NCI-H2107 treated with DMSO at 0.1 percent for 48 hours (cell line): Measurements from ENCODE around the gene CLECL1.
A peak's percentile ranks its signal among the peaks of the same experiment; 100 is the strongest.
"Not testable (repeated sequence)": the region's sequence is repeated elsewhere in the genome, so short reads cannot be mapped to it uniquely, and the experiment has no call there.

Experiments used
- DNase-seq: peaks from one replicate; lab custom pipeline; 2025; ENCODE audit not compliant: unreplicated experiment; lab: John Stamatoyannopoulos, UW

Gene CLECL1

GRCh38 chr12:9725213-9725870 is 7.6 kb downstream of the CLECL1 start:
- no peak for DNase-seq

GRCh38 chr12:9724023-9724422 is 8.9 kb downstream of the CLECL1 start:
- no peak for DNase-seq

- no peak for DNase-seq
Observed at GRCh38 chr12:9721394-9722092, 11.4 kb downstream of the CLECL1 start.

- DNase-seq: no peak
Observed at GRCh38 chr12:9719790-9720189, 13.1 kb downstream of the CLECL1 start.

GRCh38 chr12:9718968-9719367 is 13.9 kb downstream of the CLECL1 start:
- DNase-seq: no peak

GRCh38 chr12:9717070-9717925 is 15.6 kb downstream of the CLECL1 start:
- DNase-seq: no peak

- not testable (repeated sequence) for DNase-seq
Observed at GRCh38 chr12:9713032-9713558, 19.8 kb downstream of the CLECL1 start.

- DNase-seq: no peak
Observed at GRCh38 chr12:9711664-9712063, 21.2 kb downstream of the CLECL1 start.

GRCh38 chr12:9710584-9711375 is 22.1 kb downstream of the CLECL1 start:
- DNase-seq: no peak

- DNase-seq: no peak
Observed at GRCh38 chr12:9708853-9709252, 24.0 kb downstream of the CLECL1 start.

- DNase-seq: peak; percentile 35
Observed at GRCh38 chr12:9707864-9708808, 24.8 kb downstream of the CLECL1 start.

GRCh38 chr12:9707356-9707755 is 25.5 kb downstream of the CLECL1 start:
- DNase-seq: no peak

GRCh38 chr12:9706086-9706685 is 26.7 kb downstream of the CLECL1 start:
- no peak for DNase-seq

- not testable (repeated sequence) for DNase-seq
Observed at GRCh38 chr12:9704561-9704960, 28.3 kb downstream of the CLECL1 start.

GRCh38 chr12:9702255-9702654 is 30.6 kb downstream of the CLECL1 start:
- no peak for DNase-seq

GRCh38 chr12:9701380-9702154 is 31.3 kb downstream of the CLECL1 start:
- no peak for DNase-seq

GRCh38 chr12:9700606-9700956 is 32.3 kb downstream of the CLECL1 start:
- DNase-seq: no peak

- no peak for DNase-seq
Observed at GRCh38 chr12:9699898-9700605, 32.8 kb downstream of the CLECL1 start.
